ENCODE measurements around the gene DENND2D.
A peak's percentile ranks its signal among the peaks of the same experiment; 100 is the strongest.

The DENND2D gene

DNA sequence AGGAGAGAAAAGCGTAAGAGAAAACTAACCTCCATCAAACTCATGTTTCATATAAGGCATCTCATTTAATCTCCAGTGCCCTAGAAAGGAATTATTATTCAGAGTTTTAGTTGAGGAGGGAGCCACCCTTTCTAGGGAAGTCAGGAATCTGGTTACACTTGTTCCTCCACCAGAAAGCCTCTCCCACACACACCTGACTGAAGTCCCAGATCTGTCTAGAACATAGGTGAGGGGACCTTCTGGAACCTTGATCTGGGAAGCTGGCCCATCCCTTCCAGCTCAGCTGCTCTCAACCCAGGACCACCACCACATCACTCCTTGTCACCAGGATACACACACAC, 1.9 kb upstream of the DENND2D start:
- no peak for DNase-seq

GRCh38 chr1:111201275-111202090, 1.0 kb upstream of the DENND2D start:
- DNase-seq = no peak

GRCh38 chr1:111200802-111201161, 336 bp upstream of the DENND2D start:
- DNase-seq = no peak

- no peak for DNase-seq
Observed at GRCh38 chr1:111199329-111199728, 1.1 kb downstream of the DENND2D start.

GRCh38 chr1:111198836-111199235, 1.6 kb downstream of the DENND2D start:
- no peak for DNase-seq

GRCh38 chr1:111197598-111198284, 2.7 kb downstream of the DENND2D start:
- peak; percentile 18 for DNase-seq

DNA sequence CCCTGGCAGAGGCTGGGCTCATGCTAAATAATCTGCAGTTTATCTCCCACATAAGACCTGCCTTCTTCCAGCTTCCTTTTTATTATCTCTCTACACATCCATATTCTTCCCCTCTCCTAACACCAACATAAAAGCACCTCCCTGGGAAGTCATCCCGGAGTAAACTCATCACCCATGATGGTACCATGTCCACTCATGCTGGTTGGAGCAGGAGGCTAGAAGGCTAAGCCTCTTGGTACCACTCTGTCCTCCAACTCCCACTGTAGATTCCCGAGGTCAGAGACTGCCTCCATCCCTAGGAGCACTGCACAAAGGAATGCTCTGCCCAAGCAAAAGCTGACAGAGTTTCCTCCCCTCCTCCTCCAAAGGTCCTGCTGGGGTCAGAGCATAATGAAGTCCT, 4.2 kb downstream of the DENND2D start:
- no peak for DNase-seq

DNA sequence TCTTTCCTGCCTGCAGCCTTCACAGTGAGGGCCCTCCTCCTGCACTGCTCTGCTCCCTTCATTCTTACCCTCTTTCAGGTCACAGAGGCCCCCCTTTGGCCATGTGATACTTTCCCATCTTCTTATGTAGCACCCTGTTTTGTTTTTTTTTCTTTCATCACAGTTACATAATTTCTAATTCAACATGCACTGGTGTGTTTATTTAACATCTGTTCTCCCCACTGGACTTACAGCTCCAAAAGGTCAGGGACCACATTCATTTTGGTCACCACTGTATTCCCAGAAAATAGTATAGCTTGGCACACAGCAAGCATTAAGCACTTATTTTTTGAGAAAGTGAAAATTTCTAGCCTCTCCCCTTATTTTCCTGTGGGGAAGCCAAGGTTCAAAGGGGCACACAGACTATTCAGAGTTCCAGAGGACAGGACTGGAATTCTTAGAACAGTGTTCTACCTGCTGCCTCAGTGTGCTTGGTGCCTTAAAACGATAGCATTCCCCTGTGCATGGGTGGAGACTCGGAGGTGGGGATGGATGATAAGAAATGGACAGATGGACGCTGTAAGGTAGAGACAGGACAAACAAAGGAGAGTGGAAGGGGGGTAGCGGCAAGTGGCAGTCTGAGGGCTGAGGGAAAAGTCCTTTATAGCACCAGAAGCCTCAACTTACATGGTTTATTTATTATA, 5.3 kb downstream of the DENND2D start:
- DNase-seq = no peak

- DNase-seq = no peak
Observed at GRCh38 chr1:111193712-111194480, 6.5 kb downstream of the DENND2D start.

- peak; percentile 10 for DNase-seq
Observed at GRCh38 chr1:111192658-111193519, 7.6 kb downstream of the DENND2D start.

DNA sequence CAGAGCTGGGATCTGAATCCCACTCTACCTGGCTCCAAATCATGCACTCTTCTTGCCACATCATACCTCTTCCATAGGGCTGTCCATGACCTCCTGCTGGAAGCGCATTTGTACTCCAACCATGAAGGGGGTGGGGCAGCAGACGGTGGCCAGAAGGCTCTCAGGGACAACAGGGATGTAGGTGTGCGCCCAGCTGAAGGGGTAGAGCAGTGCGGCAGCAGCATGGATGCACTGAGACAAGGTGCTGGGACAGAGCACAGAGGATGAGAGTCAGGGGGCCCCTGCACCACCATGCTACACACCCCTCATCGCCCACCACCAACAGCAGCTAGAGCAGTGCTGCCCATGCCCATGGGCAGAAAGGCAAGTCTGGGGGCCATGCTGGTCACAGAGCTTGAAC, 8.4 kb downstream of the DENND2D start:
- no peak for DNase-seq

DNA sequence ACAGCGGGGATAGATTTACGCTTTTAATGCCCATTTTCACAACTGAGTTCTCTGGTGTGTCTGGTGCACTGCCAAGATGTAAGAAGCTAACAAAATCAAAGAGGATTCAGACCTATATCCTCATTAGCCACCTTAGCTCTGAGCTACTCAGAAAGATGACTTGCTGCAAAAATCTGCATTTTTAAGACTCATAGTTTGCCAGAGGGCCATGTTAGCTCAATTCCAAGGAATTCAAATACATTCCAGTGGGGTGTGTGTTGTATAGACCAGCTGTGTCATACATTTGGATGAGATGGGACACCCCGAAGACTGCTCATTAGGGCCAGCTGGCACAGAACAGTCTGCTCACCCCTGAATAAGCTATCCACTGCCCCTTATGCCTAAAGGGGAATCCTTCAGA, 8.9 kb downstream of the DENND2D start:
- peak; percentile 65 for DNase-seq

- DNase-seq = peak; percentile 23
Observed at GRCh38 chr1:111190931-111191451, 9.5 kb downstream of the DENND2D start.

GRCh38 chr1:111184663-111185062, 15.8 kb downstream of the DENND2D start:
- DNase-seq = no peak

GRCh38 chr1:111183308-111184069, 17.0 kb downstream of the DENND2D start:
- DNase-seq = no peak

GRCh38 chr1:111182052-111182451, 18.4 kb downstream of the DENND2D start:
- DNase-seq = no peak

DNA sequence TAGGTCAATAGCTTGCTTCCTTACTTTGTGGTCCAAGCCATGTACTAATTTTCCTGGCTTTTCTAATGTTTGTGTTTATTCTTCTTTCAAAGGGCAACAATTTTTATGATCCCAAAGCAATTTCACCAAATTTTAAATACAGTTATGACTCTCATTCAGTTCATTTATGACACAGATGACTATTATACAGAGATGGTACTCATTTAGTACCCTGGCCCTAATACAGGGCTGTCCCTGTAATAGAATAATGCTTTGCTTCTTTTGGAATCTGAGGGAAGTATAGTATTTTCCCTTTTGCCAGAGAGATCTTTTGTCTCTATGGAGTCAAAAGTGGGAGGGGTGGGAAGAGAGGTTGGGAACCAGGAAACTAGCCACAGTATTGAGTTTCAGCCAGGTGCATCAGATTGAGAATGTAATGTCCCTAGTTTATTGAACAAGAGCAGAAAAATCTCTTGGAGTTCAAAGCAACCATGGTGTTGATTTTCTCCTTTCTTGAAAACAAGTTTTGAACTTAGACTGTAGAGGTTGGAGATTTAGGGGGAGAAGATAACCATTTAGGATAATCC, 20.4 kb downstream of the DENND2D start:
- DNase-seq = no peak

- no peak for DNase-seq
Observed at GRCh38 chr1:111176678-111177077, 23.8 kb downstream of the DENND2D start.

DNA sequence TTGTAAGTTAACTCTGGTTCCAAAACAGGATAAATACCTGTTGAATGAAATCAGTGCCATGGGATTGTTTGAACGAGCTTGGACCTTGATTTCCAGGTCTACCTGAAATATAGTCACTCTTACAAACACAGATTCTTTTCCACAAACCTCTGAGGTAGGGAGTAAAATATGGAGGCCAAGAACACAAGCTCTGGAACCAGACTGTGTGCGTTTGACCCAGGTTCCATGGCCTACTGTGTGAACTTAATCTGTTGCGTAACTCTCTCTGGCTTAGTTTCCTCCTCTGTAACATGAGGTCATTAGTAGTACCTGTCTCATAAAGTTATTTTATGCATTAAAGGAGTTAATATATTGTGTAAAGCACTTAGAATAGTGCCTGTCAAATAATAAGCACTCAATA, 25.1 kb downstream of the DENND2D start:
- DNase-seq = no peak

DNA sequence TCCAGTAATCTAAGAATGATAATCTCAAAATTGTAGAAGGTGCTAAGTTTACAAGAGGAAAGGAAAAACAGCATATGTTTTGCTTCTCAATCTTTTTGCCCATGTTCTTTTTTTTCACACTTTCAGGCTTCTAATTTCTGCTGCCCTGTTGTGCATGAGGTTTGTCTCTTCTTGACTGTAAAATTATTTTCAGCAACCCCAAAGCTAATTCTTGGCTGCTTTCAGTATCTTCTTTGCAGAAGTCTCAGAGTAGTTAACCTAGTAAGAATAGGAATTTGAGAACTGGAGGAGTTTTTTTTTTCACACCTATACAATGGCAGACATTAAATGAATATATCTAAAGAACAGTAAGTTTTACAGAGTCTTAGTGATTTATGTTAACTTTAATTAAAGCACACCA, 26.4 kb downstream of the DENND2D start:
- no peak for DNase-seq

GRCh38 chr1:111172463-111172862, 28.0 kb downstream of the DENND2D start:
- no peak for DNase-seq
